CD4-positive, alpha-beta T cell (primary cell): Measurements from ENCODE around the gene NTM. TPM values are rescaled to one million over a fixed set of nuclear protein-coding genes. Genes with fewer than 3 reads are reported as not detected.

Source experiments
- ATAC-seq: fragments of 200-7000 bp; cut with Tn5 transposase; one replicate; pipeline ENCODE4 v1.10.0; 2022; ENCODE audit warnings: mild to moderate bottlenecking; ENCODE audit not compliant: poor library complexity
- CTCF ChIA-PET: fragments of 350-600 bp; sonication (Branson Sonifier 250); formaldehyde crosslinking; loops from one replicate; lab custom pipeline; 2021; ENCODE audit warnings: antibody characterized with exemption, inconsistent platforms; lab: Charles Lee
- POLR2A ChIA-PET: fragments of 350-600 bp; sonication (Branson Sonifier 250); formaldehyde crosslinking; loops from one replicate; lab custom pipeline; 2021; ENCODE audit warnings: antibody characterized with exemption, inconsistent platforms; lab: Charles Lee
- DNase-seq, 14 experiments: peaks; one replicate each; pipeline ENCODE4 v3.0.0-alpha.2; 2013 to 2020; ENCODE audit warnings: mixed read lengths in 2 of 14
- H3K27ac ChIP-seq, 2 donors: one replicate each; pipeline versions ENCODE4 v1.5.1 to v1.7.0; 2013; ENCODE audit warnings: low read length in 2 of 2, low read depth in 1 of 2, mild to moderate bottlenecking in 1 of 2
- H3K27me3 ChIP-seq, 2 experiments: 1 replicate in 1 of 2; 2 replicates in 1 of 2; pipeline versions ENCODE4 v1.6.1 to v1.7.0; 2013; ENCODE audit warnings: low read length in 2 of 2, control low read depth in 1 of 2, mild to moderate bottlenecking in 1 of 2, moderate library complexity in 1 of 2; ENCODE audit not compliant: insufficient read depth in 2 of 2, control insufficient read depth in 1 of 2
- H3K36me3 ChIP-seq: one replicate; pipeline ENCODE4 v1.6.1; 2013; ENCODE audit warnings: low read length, control low read depth; ENCODE audit not compliant: insufficient read depth
- H3K4me1 ChIP-seq: one replicate; pipeline ENCODE4 v1.6.1; 2013; ENCODE audit warnings: low read length, control low read depth; ENCODE audit not compliant: insufficient read depth
- H3K4me3 ChIP-seq: one replicate; pipeline ENCODE4 v1.5.1; 2013; ENCODE audit warnings: mild to moderate bottlenecking, low read length, moderate library complexity
- H3K9me3 ChIP-seq, 2 experiments: 1 replicate in 1 of 2; 2 replicates in 1 of 2; pipeline versions ENCODE4 v1.6.1 to v1.7.0; 2013; ENCODE audit warnings: low read length in 2 of 2, mild to moderate bottlenecking in 2 of 2, control low read depth in 1 of 2, moderate library complexity in 1 of 2; ENCODE audit not compliant: control insufficient read depth in 1 of 2, insufficient read depth in 1 of 2
- H3K27ac Mint-ChIP-seq: one replicate; pipeline ENCODE4 v1.8.0; 2020; ENCODE audit warnings: mixed read lengths
- H3K27me3 Mint-ChIP-seq: one replicate; pipeline ENCODE4 v1.8.0; 2021; ENCODE audit warnings: mixed read lengths
- H3K36me3 Mint-ChIP-seq: one replicate; pipeline ENCODE4 v1.8.0; 2021; ENCODE audit warnings: low read depth, mixed read lengths
- H3K4me1 Mint-ChIP-seq: one replicate; pipeline ENCODE4 v1.8.0; 2021; ENCODE audit warnings: low read depth, mixed read lengths
- H3K4me3 Mint-ChIP-seq: one replicate; pipeline ENCODE4 v1.8.0; 2020; ENCODE audit warnings: mild to moderate bottlenecking, mixed read lengths
- H3K9me3 Mint-ChIP-seq: one replicate; pipeline ENCODE4 v1.8.0; 2020; ENCODE audit warnings: mixed read lengths
- CTCF ChIP-seq: fragments of 200-600 bp; IDR thresholded peaks from one replicate; pipeline ENCODE4 v1.8.0; 2022; ENCODE audit warnings: antibody characterized with exemption, mild to moderate bottlenecking
- intact Hi-C, 2 experiments: fragments of 100-400 bp; cut with DNase I in 1 of 2; cut with micrococcal nuclease in 1 of 2; formaldehyde crosslinking; loops; one replicate each; pipeline versions ENCODE4 v1.15.1 to v1.9.0; 2023 to 2025; cut with DNase I, micrococcal nuclease
- total RNA-seq, 174 experiments: library from RNA in 2 of 174; stranded (reverse) in 2 of 174; gene quantifications; one replicate each; pipeline ENCODE4 v1.2.3 and lab custom pipeline; 2021 to 2026

Gene NTM
- total RNA-seq, 2 experiments from 2014 or later = not detected

- ChIA-PET CTCF (interaction anchor here (0.7 kb wide), 1 partner anchor 13 kb away, joined by 3 read pairs; no protein-coding TSS in a partner anchor), POLR2A (no interaction called here)
- Histone ChIP-seq H3K4me1 (no peaks in the 10 kb centered on the region), H3K9me3 (peaks cover 0 to 5% of the 10 kb centered on the region in 2 experiments), H3K27me3 (no peaks in the 10 kb centered on the region), H3K4me3 (no peak overlapping the region), H3K36me3 (no peaks in the 10 kb centered on the region), H3K27ac (no peak overlapping the region)
- intact Hi-C loops = no loop called here
- Mint-ChIP-seq H3K36me3 (no peaks in the 10 kb centered on the region), H3K4me3 (no peak overlapping the region), H3K27me3 (no peaks in the 10 kb centered on the region), H3K27ac (no peak overlapping the region), H3K9me3 (peaks cover 9% of the 10 kb centered on the region), H3K4me1 (no peaks in the 10 kb centered on the region)
- DNase-seq (no peak), ATAC-seq (no peak)
- no peak for TF ChIP-seq CTCF
Observed at GRCh38 chr11:131441051-131441810, 70.8 kb downstream of the NTM start.

- H3K36me3 Mint-ChIP-seq = no peaks in the 10 kb centered on the region
- DNase-seq = no peak
- peaks cover 0 to 21% of the 10 kb centered on the region in 2 experiments for H3K9me3 ChIP-seq
- CTCF ChIA-PET = no interaction called here
- H3K4me1 Mint-ChIP-seq = no peaks in the 10 kb centered on the region
- intact Hi-C loops = no loop called here
- H3K4me3 ChIP-seq = no peak overlapping the region
- H3K9me3 Mint-ChIP-seq = no peaks in the 10 kb centered on the region
- H3K27ac ChIP-seq = no peak overlapping the region
- H3K4me1 ChIP-seq = no peaks in the 10 kb centered on the region
- no peak overlapping the region for H3K4me3 Mint-ChIP-seq
- no peak for TF ChIP-seq CTCF
- H3K27ac Mint-ChIP-seq = no peak overlapping the region
- POLR2A ChIA-PET = no interaction called here
- no peaks in the 10 kb centered on the region for H3K27me3 ChIP-seq
- no peaks in the 10 kb centered on the region for H3K27me3 Mint-ChIP-seq
- no peaks in the 10 kb centered on the region for H3K36me3 ChIP-seq
- ATAC-seq = no peak
Observed at GRCh38 chr11:131446590-131447275, 76.3 kb downstream of the NTM start.

- Mint-ChIP-seq H3K4me3 (no peak overlapping the region), H3K36me3 (no peaks in the 10 kb centered on the region), H3K27me3 (no peaks in the 10 kb centered on the region), H3K4me1 (no peaks in the 10 kb centered on the region), H3K9me3 (no peaks in the 10 kb centered on the region), H3K27ac (no peak overlapping the region)
- intact Hi-C loops = no loop called here
- Histone ChIP-seq H3K4me3 (no peak overlapping the region), H3K4me1 (no peaks in the 10 kb centered on the region), H3K27ac (no peak overlapping the region), H3K27me3 (no peaks in the 10 kb centered on the region), H3K9me3 (peaks cover 0 to 26% of the 10 kb centered on the region in 2 experiments), H3K36me3 (no peaks in the 10 kb centered on the region)
- DNase-seq = no peak
- no peak for TF ChIP-seq CTCF
- POLR2A ChIA-PET = no interaction called here
- no peak for ATAC-seq
- CTCF ChIA-PET = no interaction called here
Observed at GRCh38 chr11:131447277-131447815, 76.9 kb downstream of the NTM start.
